ENCODE results near the gene ACSF3. TPM values are rescaled to one million over a fixed set of nuclear protein-coding genes. Genes with fewer than 3 reads are reported as not detected.

ACSF3 gene
- total RNA-seq, 1 experiment from 2014 or later: 74.5 TPM

DNA sequence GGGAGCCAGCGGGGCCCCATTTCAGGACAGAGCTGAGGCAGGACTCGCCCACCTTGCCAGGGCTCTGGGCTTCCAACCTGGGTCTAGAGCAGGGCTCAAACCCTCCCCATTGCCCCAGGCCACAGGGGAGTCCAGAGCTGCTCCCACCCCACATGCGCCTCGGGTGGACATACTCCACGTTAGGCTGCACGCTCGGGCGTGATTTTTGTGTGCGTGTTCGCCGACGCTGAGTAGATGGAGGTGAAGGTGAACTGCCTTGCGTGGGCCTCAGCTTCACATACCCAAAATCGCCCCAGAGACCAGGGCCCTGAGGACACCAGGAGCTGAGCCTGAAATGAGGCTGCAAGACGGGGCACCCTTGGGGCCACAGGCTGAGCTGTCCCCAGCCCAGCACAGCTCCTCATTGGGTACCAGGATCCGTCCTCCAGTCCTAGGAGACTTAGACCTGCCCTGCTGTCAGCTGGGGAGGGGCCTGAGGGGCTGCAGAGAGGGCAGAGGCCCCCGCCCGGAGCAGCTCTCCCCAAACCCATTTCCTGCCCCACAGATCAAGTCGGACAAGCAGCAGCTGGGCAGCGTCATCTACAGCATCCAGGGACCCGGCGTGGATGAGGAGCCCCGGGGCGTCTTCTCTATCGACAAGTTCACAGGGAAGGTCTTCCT, 86.1 kb downstream of the ACSF3 start:
- no peak overlapping the region for H3K9ac ChIP-seq (ENCODE audit: low read length)
- H3K9me3 ChIP-seq (ENCODE audit: control insufficient read depth in 1 of 2, insufficient read depth in 1 of 2, low read depth in 1 of 2, low read length in 2 of 2): no peaks in the 10 kb centered on the region
- DNase-seq (ENCODE audit: low read depth, low spot score): no peak
- POLR2A ChIA-PET: interaction anchor here (1.0 kb wide), 1 partner anchor 13 kb away, joined by 4 read pairs; no protein-coding TSS in a partner anchor
- no TSS peak for BruUV-seq (replicated peaks)
- no peaks in the 10 kb centered on the region for H3K36me3 ChIP-seq (ENCODE audit: control insufficient read depth in 1 of 2, insufficient read depth in 2 of 2, low read length in 2 of 2)
- no peak overlapping the region for H3K4me3 ChIP-seq (replicated peaks in 1 of 2; ENCODE audit: low read depth in 1 of 2, low read length in 2 of 2)
- no peak for TF ChIP-seq SRF (IDR thresholded peaks at IDR 0.05; ENCODE audit: low read depth)
- no peak for TF ChIP-seq POLR2AphosphoS5 (IDR thresholded peaks at IDR 0.05; ENCODE audit: low read depth, low read length)
- no peak for TF ChIP-seq ZNF274 (IDR thresholded peaks at IDR 0.05; ENCODE audit: low read depth, low read length)
- no peak for TF ChIP-seq EGR1 (IDR thresholded peaks at IDR 0.05; ENCODE audit: low read depth)
- no peak for TF ChIP-seq SIN3A (IDR thresholded peaks at IDR 0.05; ENCODE audit: low read depth)
- no peak for TF ChIP-seq ZFX (IDR thresholded peaks at IDR 0.05)
- TF ChIP-seq, protein P1, sequence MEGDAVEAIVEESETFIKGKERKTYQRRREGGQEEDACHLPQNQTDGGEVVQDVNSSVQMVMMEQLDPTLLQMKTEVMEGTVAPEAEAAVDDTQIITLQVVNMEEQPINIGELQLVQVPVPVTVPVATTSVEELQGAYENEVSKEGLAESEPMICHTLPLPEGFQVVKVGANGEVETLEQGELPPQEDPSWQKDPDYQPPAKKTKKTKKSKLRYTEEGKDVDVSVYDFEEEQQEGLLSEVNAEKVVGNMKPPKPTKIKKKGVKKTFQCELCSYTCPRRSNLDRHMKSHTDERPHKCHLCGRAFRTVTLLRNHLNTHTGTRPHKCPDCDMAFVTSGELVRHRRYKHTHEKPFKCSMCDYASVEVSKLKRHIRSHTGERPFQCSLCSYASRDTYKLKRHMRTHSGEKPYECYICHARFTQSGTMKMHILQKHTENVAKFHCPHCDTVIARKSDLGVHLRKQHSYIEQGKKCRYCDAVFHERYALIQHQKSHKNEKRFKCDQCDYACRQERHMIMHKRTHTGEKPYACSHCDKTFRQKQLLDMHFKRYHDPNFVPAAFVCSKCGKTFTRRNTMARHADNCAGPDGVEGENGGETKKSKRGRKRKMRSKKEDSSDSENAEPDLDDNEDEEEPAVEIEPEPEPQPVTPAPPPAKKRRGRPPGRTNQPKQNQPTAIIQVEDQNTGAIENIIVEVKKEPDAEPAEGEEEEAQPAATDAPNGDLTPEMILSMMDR (IDR thresholded peaks at IDR 0.05 in 2 of 3, conservative IDR thresholded peaks at IDR 0.05 in 1 of 3; ENCODE audit: borderline replicate concordance in 1 of 3, insufficient read depth in 1 of 3, low read depth in 2 of 3, low read length in 2 of 3): no peak
- no peak for TF ChIP-seq JUND (IDR thresholded peaks at IDR 0.05)
- no peak for TF ChIP-seq CEBPB (IDR thresholded peaks at IDR 0.05; ENCODE audit: low read depth)
- H3K4me1 ChIP-seq (ENCODE audit: control insufficient read depth in 1 of 2, insufficient read depth in 2 of 2, low read length in 2 of 2): peaks cover 5 to 12% of the 10 kb centered on the region in 2 experiments; a peak in 3 of 4 replicates
- intact Hi-C loops (cut with micrococcal nuclease): no loop called here
- H2AFZ ChIP-seq (ENCODE audit: low read depth, low read length, poor library complexity, severe bottlenecking): no peak overlapping the region
- no peaks in the 10 kb centered on the region for H3K27me3 ChIP-seq (ENCODE audit: insufficient read depth, low read length)
- ATAC-seq: no peak
- H3K4me2 ChIP-seq (ENCODE audit: low read length): no peak overlapping the region
- H4K20me1 ChIP-seq (ENCODE audit: insufficient read depth): no peaks in the 10 kb centered on the region
- no peak overlapping the region for H3K27ac ChIP-seq (ENCODE audit: low read depth, low read length)
- H3K9me2 ChIP-seq (ENCODE audit: insufficient read depth): no peaks in the 10 kb centered on the region
- H3K79me2 ChIP-seq (ENCODE audit: insufficient read depth, low read length): no peaks in the 10 kb centered on the region
- RAD21 ChIA-PET (ENCODE audit: low non-redundant PET in 1 of 2, low total read pairs in 2 of 2, uncharacterized antibody in 2 of 2, unreplicated experiment in 2 of 2): no interaction called here
- CTCF ChIA-PET: interaction anchor here (1.8 kb wide), 1 partner anchor 13 kb away, joined by 4 read pairs; no protein-coding TSS in a partner anchor
